Measurements from ENCODE around the gene RIPPLY3. TPM values are rescaled to one million over a fixed set of nuclear protein-coding genes. Genes with fewer than 3 reads are reported as not detected.
A peak's percentile ranks its signal among the peaks of the same experiment; 100 is the strongest.

The RIPPLY3 gene
- total RNA-seq, 1 experiment from 2014 or later, result not detected

DNA sequence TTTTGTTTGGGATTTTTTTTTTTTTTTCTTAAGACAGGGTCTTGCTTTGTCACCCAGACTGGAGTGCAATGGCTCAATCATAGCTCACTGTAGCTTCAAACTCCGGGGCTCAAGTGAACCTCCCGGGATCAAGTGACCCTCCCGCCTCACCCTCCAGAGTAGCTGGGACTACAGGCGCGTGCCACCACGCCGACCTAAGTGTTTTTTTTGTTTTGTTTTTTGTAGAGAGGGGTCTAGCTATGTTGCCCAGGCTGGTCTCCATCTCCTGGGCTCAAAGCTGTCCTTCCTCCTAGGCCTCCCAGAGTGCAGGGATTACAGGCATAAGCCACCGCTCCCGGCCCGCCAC, 40.8 kb upstream of the RIPPLY3 start:
- RAD21 ChIA-PET (ENCODE audit: low non-redundant PET in 1 of 2, low total read pairs in 2 of 2, uncharacterized antibody in 2 of 2, unreplicated experiment in 2 of 2), result interaction anchor here in 1 of 2 experiments (1.2 kb wide), 1 partner anchor 44 kb away, joined by 3 read pairs; no protein-coding TSS in a partner anchor
- ATAC-seq (no peak; the same call in 1 of the 2 replicates), DNase-seq (ENCODE audit: low read depth, low spot score) (no peak)
- peak overlapping the region; percentile 87 for H3K9ac ChIP-seq (ENCODE audit: low read length)
- POLR2A ChIA-PET, result interaction anchor here (1.2 kb wide), 1 partner anchor 9 kb away, joined by 4 read pairs; no protein-coding TSS in a partner anchor
- CTCF ChIA-PET, result interaction anchor here (0.7 to 4.2 kb wide), 6 partner anchors 11 to 367 kb away, joined by 3 to 21 read pairs (median 4); no protein-coding TSS in a partner anchor
- no TSS peak for BruUV-seq (replicated peaks)
- H3K27me3 ChIP-seq (ENCODE audit: insufficient read depth, low read length), result no peaks in the 10 kb centered on the region
- peaks cover 0 to 3% of the 10 kb centered on the region in 2 experiments; a peak in 1 of 4 replicates for H3K36me3 ChIP-seq (ENCODE audit: control insufficient read depth in 1 of 2, insufficient read depth in 2 of 2, low read length in 2 of 2)
- intact Hi-C loops (cut with micrococcal nuclease), result no loop called here
- peaks cover 16% of the 10 kb centered on the region for H3K79me2 ChIP-seq (ENCODE audit: insufficient read depth, low read length)
- H3K9me3 ChIP-seq (ENCODE audit: control insufficient read depth in 1 of 2, insufficient read depth in 1 of 2, low read depth in 1 of 2, low read length in 2 of 2), result no peaks in the 10 kb centered on the region
- H3K27ac ChIP-seq (ENCODE audit: low read depth, low read length), result peak overlapping the region; percentile 90
- TF ChIP-seq, protein P1, sequence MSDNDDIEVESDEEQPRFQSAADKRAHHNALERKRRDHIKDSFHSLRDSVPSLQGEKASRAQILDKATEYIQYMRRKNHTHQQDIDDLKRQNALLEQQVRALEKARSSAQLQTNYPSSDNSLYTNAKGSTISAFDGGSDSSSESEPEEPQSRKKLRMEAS (IDR thresholded peaks at IDR 0.05), result no peak
- TF ChIP-seq POLR2A (IDR thresholded peaks at IDR 0.05; ENCODE audit: borderline replicate concordance, extremely low read depth, insufficient read depth, insufficient read length), result no peak
- TF ChIP-seq POLR2AphosphoS5 (IDR thresholded peaks at IDR 0.05; ENCODE audit: low read depth, low read length), result no peak
- no peak for TF ChIP-seq TCF7L2 (IDR thresholded peaks at IDR 0.05; ENCODE audit: borderline replicate concordance, extremely low read depth, insufficient read depth, insufficient read length)
- no peak for TF ChIP-seq ATF3 (IDR thresholded peaks at IDR 0.05)
- TF ChIP-seq JUND (IDR thresholded peaks at IDR 0.05), result no peak
- no peak for TF ChIP-seq EZH2phosphoT487 (IDR thresholded peaks at IDR 0.05; ENCODE audit: borderline replicate concordance)
- TF ChIP-seq CEBPB (IDR thresholded peaks at IDR 0.05; ENCODE audit: low read depth), result no peak
- H3K4me2 ChIP-seq (ENCODE audit: low read length), result peak overlapping the region; percentile 77
- H2AFZ ChIP-seq (ENCODE audit: low read depth, low read length, poor library complexity, severe bottlenecking), result no peak overlapping the region
- no peaks in the 10 kb centered on the region for H4K20me1 ChIP-seq (ENCODE audit: insufficient read depth)
- H3K4me1 ChIP-seq (ENCODE audit: control insufficient read depth in 1 of 2, insufficient read depth in 2 of 2, low read length in 2 of 2), result peaks cover 11 to 18% of the 10 kb centered on the region in 2 experiments
- no peaks in the 10 kb centered on the region for H3K9me2 ChIP-seq (ENCODE audit: insufficient read depth)
- peak overlapping the region; percentile 81 to 82 for H3K4me3 ChIP-seq (replicated peaks in 1 of 2; ENCODE audit: low read depth in 1 of 2, low read length in 2 of 2)

Measured in HCT116 (cell line).